ENCODE data around the gene ETV3L. TPM values are rescaled to one million over a fixed set of nuclear protein-coding genes. Genes with fewer than 3 reads are reported as not detected.

The ETV3L gene
- total and polyA plus RNA-seq, 2 experiments from 2014 or later = not detected

DNA sequence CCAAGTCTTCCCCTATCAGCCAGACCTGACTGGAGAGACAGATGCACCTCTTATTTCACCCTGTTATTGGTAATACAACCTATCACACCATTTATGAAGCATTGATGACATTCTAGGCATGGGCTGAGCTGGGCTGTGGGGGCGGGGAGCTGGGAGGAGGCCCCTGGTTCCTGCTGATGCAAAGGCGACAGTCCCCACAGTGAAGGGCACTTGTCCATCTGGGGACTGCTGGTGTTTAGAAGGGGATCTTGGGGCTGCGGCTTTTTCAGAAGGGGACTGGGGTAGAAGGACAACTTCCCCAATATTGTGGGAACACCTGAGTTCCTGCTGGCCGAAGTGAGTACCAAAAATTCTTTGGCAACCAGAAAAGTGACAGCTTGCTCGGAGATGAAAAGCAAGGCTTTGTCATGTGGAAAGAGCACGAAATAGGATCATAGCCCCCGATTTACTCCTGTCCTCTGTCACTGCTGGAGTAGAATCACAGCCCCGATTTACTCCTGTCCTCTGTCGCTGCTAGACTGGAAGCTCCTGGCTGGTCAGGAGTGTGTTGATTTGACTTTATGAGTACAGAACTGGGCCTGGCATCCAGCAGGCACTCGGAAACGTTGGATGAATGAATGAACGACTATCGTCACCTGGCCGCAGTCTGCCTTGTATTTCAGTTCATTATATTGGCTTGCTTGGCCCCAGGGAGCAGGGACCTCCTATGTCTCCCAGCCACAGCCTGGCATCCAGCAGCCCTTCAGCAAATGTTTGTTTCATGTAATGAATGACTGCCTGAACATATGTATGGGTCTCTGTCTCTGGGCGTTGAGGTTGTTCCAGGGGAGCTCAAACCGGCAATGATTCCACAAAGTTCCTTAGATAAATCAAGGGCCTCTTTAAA lies 16.5 kb upstream of the ETV3L start:
- Histone ChIP-seq H3K27ac (ENCODE audit: low read depth) (0 out of 2 replicates have a peak overlapping the region, but pooled peaks have one; percentile 32), H3K4me3 (no peak overlapping the region; the same call in 1 of the 2 replicates), H4K20me1 (replicated peaks; ENCODE audit: insufficient read depth) (no peaks in the 10 kb centered on the region), H2AFZ (peak overlapping the region; percentile 97), H3K79me2 (replicated peaks; ENCODE audit: insufficient read depth) (no peaks in the 10 kb centered on the region), H3K9me2 (ENCODE audit: insufficient read depth) (no peaks in the 10 kb centered on the region), H3K4me2 (peak overlapping the region; percentile 73), H3K36me3 (ENCODE audit: insufficient read depth) (no peaks in the 10 kb centered on the region), H3F3A (replicated peaks; ENCODE audit: low read depth) (peaks cover 9% of the 10 kb centered on the region; the same call in 1 of the 2 replicates), H3K27me3 (ENCODE audit: insufficient read depth) (peaks cover under 1% of the 10 kb centered on the region; the same call in 1 of the 2 replicates), H3K4me1 (ENCODE audit: insufficient read depth) (peaks cover 56% of the 10 kb centered on the region)
- no peak overlapping the region; the same call in 2 of the 3 replicates for H3K4me3 Mint-ChIP-seq
- H3K27me3 Mint-ChIP-seq (ENCODE audit: insufficient read depth, low read depth, poor library complexity) = peaks cover 29% of the 10 kb centered on the region
- DNase-seq (ENCODE audit: low spot score) (no peak), ATAC-seq (no peak)
- H3K36me3 Mint-ChIP-seq (ENCODE audit: low read depth) = no peaks in the 10 kb centered on the region; the same call in 2 of the 3 replicates
- TF ChIP-seq, protein P1, sequence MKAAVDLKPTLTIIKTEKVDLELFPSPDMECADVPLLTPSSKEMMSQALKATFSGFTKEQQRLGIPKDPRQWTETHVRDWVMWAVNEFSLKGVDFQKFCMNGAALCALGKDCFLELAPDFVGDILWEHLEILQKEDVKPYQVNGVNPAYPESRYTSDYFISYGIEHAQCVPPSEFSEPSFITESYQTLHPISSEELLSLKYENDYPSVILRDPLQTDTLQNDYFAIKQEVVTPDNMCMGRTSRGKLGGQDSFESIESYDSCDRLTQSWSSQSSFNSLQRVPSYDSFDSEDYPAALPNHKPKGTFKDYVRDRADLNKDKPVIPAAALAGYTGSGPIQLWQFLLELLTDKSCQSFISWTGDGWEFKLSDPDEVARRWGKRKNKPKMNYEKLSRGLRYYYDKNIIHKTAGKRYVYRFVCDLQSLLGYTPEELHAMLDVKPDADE (IDR thresholded peaks at IDR 0.05) = no peak
- no peak for TF ChIP-seq JUNB (IDR thresholded peaks at IDR 0.05; ENCODE audit: unreplicated experiment)
- TF ChIP-seq POLR2AphosphoS5 (IDR thresholded peaks at IDR 0.05; ENCODE audit: low read depth) = no peak
- TF ChIP-seq CREB1 (CRISPR knock-in tag; IDR thresholded peaks at IDR 0.05; ENCODE audit: low read depth) = no peak
- TF ChIP-seq, protein P2, sequence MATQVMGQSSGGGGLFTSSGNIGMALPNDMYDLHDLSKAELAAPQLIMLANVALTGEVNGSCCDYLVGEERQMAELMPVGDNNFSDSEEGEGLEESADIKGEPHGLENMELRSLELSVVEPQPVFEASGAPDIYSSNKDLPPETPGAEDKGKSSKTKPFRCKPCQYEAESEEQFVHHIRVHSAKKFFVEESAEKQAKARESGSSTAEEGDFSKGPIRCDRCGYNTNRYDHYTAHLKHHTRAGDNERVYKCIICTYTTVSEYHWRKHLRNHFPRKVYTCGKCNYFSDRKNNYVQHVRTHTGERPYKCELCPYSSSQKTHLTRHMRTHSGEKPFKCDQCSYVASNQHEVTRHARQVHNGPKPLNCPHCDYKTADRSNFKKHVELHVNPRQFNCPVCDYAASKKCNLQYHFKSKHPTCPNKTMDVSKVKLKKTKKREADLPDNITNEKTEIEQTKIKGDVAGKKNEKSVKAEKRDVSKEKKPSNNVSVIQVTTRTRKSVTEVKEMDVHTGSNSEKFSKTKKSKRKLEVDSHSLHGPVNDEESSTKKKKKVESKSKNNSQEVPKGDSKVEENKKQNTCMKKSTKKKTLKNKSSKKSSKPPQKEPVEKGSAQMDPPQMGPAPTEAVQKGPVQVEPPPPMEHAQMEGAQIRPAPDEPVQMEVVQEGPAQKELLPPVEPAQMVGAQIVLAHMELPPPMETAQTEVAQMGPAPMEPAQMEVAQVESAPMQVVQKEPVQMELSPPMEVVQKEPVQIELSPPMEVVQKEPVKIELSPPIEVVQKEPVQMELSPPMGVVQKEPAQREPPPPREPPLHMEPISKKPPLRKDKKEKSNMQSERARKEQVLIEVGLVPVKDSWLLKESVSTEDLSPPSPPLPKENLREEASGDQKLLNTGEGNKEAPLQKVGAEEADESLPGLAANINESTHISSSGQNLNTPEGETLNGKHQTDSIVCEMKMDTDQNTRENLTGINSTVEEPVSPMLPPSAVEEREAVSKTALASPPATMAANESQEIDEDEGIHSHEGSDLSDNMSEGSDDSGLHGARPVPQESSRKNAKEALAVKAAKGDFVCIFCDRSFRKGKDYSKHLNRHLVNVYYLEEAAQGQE (IDR thresholded peaks at IDR 0.05; ENCODE audit: unreplicated experiment) = no peak
- TF ChIP-seq, protein P3, sequence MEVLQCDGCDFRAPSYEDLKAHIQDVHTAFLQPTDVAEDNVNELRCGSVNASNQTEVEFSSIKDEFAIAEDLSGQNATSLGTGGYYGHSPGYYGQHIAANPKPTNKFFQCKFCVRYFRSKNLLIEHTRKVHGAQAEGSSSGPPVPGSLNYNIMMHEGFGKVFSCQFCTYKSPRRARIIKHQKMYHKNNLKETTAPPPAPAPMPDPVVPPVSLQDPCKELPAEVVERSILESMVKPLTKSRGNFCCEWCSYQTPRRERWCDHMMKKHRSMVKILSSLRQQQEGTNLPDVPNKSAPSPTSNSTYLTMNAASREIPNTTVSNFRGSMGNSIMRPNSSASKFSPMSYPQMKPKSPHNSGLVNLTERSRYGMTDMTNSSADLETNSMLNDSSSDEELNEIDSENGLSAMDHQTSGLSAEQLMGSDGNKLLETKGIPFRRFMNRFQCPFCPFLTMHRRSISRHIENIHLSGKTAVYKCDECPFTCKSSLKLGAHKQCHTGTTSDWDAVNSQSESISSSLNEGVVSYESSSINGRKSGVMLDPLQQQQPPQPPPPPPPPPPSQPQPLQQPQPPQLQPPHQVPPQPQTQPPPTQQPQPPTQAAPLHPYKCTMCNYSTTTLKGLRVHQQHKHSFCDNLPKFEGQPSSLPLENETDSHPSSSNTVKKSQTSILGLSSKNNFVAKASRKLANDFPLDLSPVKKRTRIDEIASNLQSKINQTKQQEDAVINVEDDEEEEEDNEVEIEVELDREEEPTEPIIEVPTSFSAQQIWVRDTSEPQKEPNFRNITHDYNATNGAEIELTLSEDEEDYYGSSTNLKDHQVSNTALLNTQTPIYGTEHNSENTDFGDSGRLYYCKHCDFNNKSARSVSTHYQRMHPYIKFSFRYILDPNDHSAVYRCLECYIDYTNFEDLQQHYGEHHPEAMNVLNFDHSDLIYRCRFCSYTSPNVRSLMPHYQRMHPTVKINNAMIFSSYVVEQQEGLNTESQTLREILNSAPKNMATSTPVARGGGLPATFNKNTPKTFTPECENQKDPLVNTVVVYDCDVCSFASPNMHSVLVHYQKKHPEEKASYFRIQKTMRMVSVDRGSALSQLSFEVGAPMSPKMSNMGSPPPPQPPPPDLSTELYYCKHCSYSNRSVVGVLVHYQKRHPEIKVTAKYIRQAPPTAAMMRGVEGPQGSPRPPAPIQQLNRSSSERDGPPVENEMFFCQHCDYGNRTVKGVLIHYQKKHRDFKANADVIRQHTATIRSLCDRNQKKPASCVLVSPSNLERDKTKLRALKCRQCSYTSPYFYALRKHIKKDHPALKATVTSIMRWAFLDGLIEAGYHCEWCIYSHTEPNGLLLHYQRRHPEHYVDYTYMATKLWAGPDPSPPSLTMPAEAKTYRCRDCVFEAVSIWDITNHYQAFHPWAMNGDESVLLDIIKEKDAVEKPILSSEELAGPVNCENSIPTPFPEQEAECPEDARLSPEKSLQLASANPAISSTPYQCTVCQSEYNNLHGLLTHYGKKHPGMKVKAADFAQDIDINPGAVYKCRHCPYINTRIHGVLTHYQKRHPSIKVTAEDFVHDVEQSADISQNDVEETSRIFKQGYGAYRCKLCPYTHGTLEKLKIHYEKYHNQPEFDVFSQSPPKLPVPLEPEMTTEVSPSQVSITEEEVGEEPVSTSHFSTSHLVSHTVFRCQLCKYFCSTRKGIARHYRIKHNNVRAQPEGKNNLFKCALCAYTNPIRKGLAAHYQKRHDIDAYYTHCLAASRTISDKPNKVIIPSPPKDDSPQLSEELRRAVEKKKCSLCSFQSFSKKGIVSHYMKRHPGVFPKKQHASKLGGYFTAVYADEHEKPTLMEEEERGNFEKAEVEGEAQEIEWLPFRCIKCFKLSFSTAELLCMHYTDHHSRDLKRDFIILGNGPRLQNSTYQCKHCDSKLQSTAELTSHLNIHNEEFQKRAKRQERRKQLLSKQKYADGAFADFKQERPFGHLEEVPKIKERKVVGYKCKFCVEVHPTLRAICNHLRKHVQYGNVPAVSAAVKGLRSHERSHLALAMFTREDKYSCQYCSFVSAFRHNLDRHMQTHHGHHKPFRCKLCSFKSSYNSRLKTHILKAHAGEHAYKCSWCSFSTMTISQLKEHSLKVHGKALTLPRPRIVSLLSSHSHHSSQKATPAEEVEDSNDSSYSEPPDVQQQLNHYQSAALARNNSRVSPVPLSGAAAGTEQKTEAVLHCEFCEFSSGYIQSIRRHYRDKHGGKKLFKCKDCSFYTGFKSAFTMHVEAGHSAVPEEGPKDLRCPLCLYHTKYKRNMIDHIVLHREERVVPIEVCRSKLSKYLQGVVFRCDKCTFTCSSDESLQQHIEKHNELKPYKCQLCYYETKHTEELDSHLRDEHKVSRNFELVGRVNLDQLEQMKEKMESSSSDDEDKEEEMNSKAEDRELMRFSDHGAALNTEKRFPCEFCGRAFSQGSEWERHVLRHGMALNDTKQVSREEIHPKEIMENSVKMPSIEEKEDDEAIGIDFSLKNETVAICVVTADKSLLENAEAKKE (CRISPR knock-in tag; IDR thresholded peaks at IDR 0.05) = no peak
- no peak for TF ChIP-seq ZNF331 (CRISPR knock-in tag; IDR thresholded peaks at IDR 0.05; ENCODE audit: low read depth)
- TF ChIP-seq, protein P4, sequence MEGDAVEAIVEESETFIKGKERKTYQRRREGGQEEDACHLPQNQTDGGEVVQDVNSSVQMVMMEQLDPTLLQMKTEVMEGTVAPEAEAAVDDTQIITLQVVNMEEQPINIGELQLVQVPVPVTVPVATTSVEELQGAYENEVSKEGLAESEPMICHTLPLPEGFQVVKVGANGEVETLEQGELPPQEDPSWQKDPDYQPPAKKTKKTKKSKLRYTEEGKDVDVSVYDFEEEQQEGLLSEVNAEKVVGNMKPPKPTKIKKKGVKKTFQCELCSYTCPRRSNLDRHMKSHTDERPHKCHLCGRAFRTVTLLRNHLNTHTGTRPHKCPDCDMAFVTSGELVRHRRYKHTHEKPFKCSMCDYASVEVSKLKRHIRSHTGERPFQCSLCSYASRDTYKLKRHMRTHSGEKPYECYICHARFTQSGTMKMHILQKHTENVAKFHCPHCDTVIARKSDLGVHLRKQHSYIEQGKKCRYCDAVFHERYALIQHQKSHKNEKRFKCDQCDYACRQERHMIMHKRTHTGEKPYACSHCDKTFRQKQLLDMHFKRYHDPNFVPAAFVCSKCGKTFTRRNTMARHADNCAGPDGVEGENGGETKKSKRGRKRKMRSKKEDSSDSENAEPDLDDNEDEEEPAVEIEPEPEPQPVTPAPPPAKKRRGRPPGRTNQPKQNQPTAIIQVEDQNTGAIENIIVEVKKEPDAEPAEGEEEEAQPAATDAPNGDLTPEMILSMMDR (conservative IDR thresholded peaks at IDR 0.05; ENCODE audit: low read depth in 2 of 2) = no peak
- TF ChIP-seq NANOG (IDR thresholded peaks at IDR 0.05; ENCODE audit: borderline replicate concordance) = no peak
- TF ChIP-seq EZH2phosphoT487 (IDR thresholded peaks at IDR 0.05; ENCODE audit: unreplicated experiment) = no peak
- no peak for TF ChIP-seq EZH2 (IDR thresholded peaks at IDR 0.05; ENCODE audit: low read depth, unreplicated experiment)
- TF ChIP-seq STAT1 (IDR thresholded peaks at IDR 0.05; ENCODE audit: unreplicated experiment) = no peak
- no peak for TF ChIP-seq ZNF114 (CRISPR knock-in tag; IDR thresholded peaks at IDR 0.05)
- H3K4me1 Mint-ChIP-seq = peaks cover 70% of the 10 kb centered on the region
- no peaks in the 10 kb centered on the region; the same call in 1 of the 3 replicates for H3K9me3 Mint-ChIP-seq
- H3K27ac Mint-ChIP-seq = peak overlapping the region; percentile 4; the same call in 1 of the 2 replicates
